ENCODE data around the gene IL1A. TPM values are rescaled to one million over a fixed set of nuclear protein-coding genes. Genes with fewer than 3 reads are reported as not detected.

Gene IL1A
- total RNA-seq, 1 donor from 2014 or later: 1.9 TPM

- peaks cover 5% of the 10 kb centered on the region for H3K4me1 ChIP-seq
- DNase-seq: no peak
- H3K9me3 ChIP-seq: no peaks in the 10 kb centered on the region
- H3K36me3 ChIP-seq: no peaks in the 10 kb centered on the region
- no peaks in the 10 kb centered on the region for H3K27me3 ChIP-seq
- H3K27ac ChIP-seq: no peak overlapping the region
- intact Hi-C loops (cut with DNase I): no loop called here
- peak; percentile 60 for ATAC-seq
- no peak overlapping the region for H3K4me3 ChIP-seq
- no peak for TF ChIP-seq CTCF (IDR thresholded peaks at IDR 0.05)
Measured at GRCh38 chr2:112772322-112772721, 12.0 kb downstream of the IL1A start.

GRCh38 chr2:112768432-112768831, 15.9 kb downstream of the IL1A start:
- intact Hi-C loops (cut with DNase I): no loop called here
- Histone ChIP-seq H3K9me3 (no peaks in the 10 kb centered on the region), H3K27ac (no peak overlapping the region), H3K27me3 (no peaks in the 10 kb centered on the region), H3K4me3 (no peak overlapping the region), H3K4me1 (peaks cover 10% of the 10 kb centered on the region), H3K36me3 (no peaks in the 10 kb centered on the region)
- no peak for DNase-seq
- TF ChIP-seq CTCF (IDR thresholded peaks at IDR 0.05): no peak
- no peak for ATAC-seq

GRCh38 chr2:112767693-112768330, 16.5 kb downstream of the IL1A start:
- Histone ChIP-seq H3K27me3 (no peaks in the 10 kb centered on the region), H3K4me1 (peaks cover 10% of the 10 kb centered on the region), H3K4me3 (peak overlapping the region; percentile 29), H3K36me3 (no peaks in the 10 kb centered on the region), H3K27ac (no peak overlapping the region), H3K9me3 (no peaks in the 10 kb centered on the region)
- no peak for TF ChIP-seq CTCF (IDR thresholded peaks at IDR 0.05)
- DNase-seq: no peak
- intact Hi-C loops (cut with DNase I): no loop called here
- no peak for ATAC-seq

DNA sequence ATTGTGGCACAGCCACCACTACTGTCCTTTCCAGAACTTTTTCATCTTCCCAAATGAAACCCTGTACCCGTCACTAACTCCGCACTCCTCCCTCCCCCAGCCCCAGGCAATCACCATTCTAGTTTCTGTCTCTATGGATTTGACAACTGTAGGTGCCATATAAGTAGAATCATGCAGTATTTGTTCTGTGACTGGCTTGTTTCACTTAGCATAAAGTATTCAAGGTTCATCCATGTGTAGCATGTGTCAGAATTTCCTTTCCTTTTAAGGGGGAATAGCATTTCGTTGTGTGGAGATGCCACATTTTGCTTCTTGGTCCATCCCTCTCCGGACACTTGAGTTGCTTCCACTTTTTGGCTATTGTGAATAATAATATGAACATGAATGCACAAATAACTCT, 19.0 kb downstream of the IL1A start:
- H3K27me3 ChIP-seq: no peaks in the 10 kb centered on the region
- H3K9me3 ChIP-seq: no peaks in the 10 kb centered on the region
- no peak overlapping the region for H3K27ac ChIP-seq
- no peak for TF ChIP-seq CTCF (IDR thresholded peaks at IDR 0.05)
- DNase-seq: no peak
- peaks cover 10% of the 10 kb centered on the region for H3K4me1 ChIP-seq
- peak overlapping the region; percentile 78 for H3K4me3 ChIP-seq
- intact Hi-C loops (cut with DNase I): no loop called here
- ATAC-seq: no peak
- no peaks in the 10 kb centered on the region for H3K36me3 ChIP-seq

- no peak within 1 kb of the TSS for H3K27ac ChIP-seq
- H3K36me3 ChIP-seq: no peaks in the 10 kb centered on the region
- H3K9me3 ChIP-seq: no peaks in the 10 kb centered on the region
- peaks cover 10% of the 10 kb centered on the region for H3K4me1 ChIP-seq
- intact Hi-C loops (cut with DNase I): no loop called here
- DNase-seq (peak; percentile 97), ATAC-seq (peak; percentile 100)
- no peak for TF ChIP-seq CTCF (IDR thresholded peaks at IDR 0.05)
- H3K4me3 ChIP-seq: peak within 1 kb of the TSS; percentile 78
- H3K27me3 ChIP-seq: no peaks in the 10 kb centered on the region
Measured at GRCh38 chr2:112764071-112765044, 19.9 kb downstream of the IL1A start, which contains the start of gene CKAP2L. Gene CKAP2L (minus strand): TSS chr2:112764609. CDS start chr2:112764598, 11 bp downstream.
